B cell (primary cell): ENCODE measurements around the gene TMEM18.

Source experiments
- EZH2 ChIP-seq: IDR thresholded peaks from 2 replicates; pipeline ENCODE4 v1.6.1; 2012; ENCODE audit warnings: borderline replicate concordance, low read depth, mild to moderate bottlenecking, moderate library complexity, low read length; ENCODE audit not compliant: insufficient read depth, poor library complexity, severe bottlenecking
- TF ChIP-seq, protein P1 (sequence below): fragments of 200-600 bp; IDR thresholded peaks from one replicate; pipeline ENCODE4 v1.8.0; 2022; ENCODE audit warnings: antibody characterized with exemption, mild to moderate bottlenecking

DNA sequence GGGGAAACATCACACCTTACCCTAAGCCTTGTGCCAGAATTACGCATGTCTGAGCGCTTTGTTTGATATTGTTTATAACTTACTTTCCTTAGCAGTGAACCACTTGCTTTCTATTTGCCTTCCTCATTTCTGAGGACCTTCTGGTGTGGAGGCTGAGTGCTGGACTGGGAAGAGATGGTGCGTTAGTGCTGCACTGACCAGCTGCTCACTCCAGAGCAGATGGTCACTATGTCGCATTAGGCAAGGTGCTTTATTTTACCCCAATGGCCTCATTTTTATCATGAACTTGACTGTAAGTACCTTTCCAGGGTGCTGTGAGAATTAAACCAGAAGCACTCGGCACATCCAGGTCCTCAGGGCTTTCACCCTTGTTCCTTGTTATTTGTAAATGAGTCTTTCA is 46.6 kb upstream of the TMEM18 start:
- TF ChIP-seq, protein P1, sequence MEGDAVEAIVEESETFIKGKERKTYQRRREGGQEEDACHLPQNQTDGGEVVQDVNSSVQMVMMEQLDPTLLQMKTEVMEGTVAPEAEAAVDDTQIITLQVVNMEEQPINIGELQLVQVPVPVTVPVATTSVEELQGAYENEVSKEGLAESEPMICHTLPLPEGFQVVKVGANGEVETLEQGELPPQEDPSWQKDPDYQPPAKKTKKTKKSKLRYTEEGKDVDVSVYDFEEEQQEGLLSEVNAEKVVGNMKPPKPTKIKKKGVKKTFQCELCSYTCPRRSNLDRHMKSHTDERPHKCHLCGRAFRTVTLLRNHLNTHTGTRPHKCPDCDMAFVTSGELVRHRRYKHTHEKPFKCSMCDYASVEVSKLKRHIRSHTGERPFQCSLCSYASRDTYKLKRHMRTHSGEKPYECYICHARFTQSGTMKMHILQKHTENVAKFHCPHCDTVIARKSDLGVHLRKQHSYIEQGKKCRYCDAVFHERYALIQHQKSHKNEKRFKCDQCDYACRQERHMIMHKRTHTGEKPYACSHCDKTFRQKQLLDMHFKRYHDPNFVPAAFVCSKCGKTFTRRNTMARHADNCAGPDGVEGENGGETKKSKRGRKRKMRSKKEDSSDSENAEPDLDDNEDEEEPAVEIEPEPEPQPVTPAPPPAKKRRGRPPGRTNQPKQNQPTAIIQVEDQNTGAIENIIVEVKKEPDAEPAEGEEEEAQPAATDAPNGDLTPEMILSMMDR, result no peak
- no peak for TF ChIP-seq EZH2
